Measurements from ENCODE around the gene MAD2L1.

GRCh38 chr4:120066517-120067340, at the start of gene MAD2L1:
- TF ChIP-seq FOXP2 (optimal IDR thresholded peaks at IDR 0.05; ENCODE audit: borderline replicate concordance, extremely low read depth, extremely low read length, insufficient read depth), result no peak
- peak; percentile 66 to 74; a peak in 3 of 4 replicates for TF ChIP-seq REST (IDR thresholded peaks at IDR 0.05; ENCODE audit: insufficient read depth in 1 of 2, low read depth in 2 of 2, low read length in 2 of 2)
- peak; percentile 93 for TF ChIP-seq POLR2AphosphoS5 (IDR thresholded peaks at IDR 0.05; ENCODE audit: low read depth, low read length)
- peak; percentile 43; the same call in 1 of the 2 replicates for TF ChIP-seq SIN3A (IDR thresholded peaks at IDR 0.05; ENCODE audit: borderline replicate concordance, insufficient read depth, low read length)
